NT2/D1 (cell line): ENCODE results near the gene AP5M1.
"Not testable (repeated sequence)": the region's sequence is repeated elsewhere in the genome, so short reads cannot be mapped to it uniquely, and the experiment has no call there.

ENCODE experiments used
- DNase-seq: peaks from one replicate; pipeline ENCODE4 v3.0.0-alpha.2; 2011; ENCODE audit warnings: low read depth, low spot score
- H3K27me3 ChIP-seq: 2 replicates; pipeline ENCODE4 v1.6.0; 2011; ENCODE audit warnings: mild to moderate bottlenecking; ENCODE audit not compliant: insufficient read length, insufficient read depth
- H3K36me3 ChIP-seq: 2 replicates; pipeline ENCODE4 v1.6.1; 2011; ENCODE audit warnings: mild to moderate bottlenecking, low read length, mixed read lengths; ENCODE audit not compliant: insufficient read depth, insufficient read length
- H3K4me1 ChIP-seq: 2 replicates; pipeline ENCODE4 v1.5.1; 2011; ENCODE audit not compliant: insufficient read depth, insufficient read length
- H3K4me3 ChIP-seq: 2 replicates; pipeline ENCODE4 v1.5.1; 2011; ENCODE audit warnings: low read depth; ENCODE audit not compliant: insufficient read length
- H3K9ac ChIP-seq: 2 replicates; pipeline ENCODE4 v1.6.0; 2011; ENCODE audit warnings: low read depth; ENCODE audit not compliant: insufficient read length
- H3K9me3 ChIP-seq: 2 replicates; pipeline ENCODE4 v1.5.1; 2011; ENCODE audit warnings: mild to moderate bottlenecking, low read length; ENCODE audit not compliant: insufficient read depth
- SUZ12 ChIP-seq: IDR thresholded peaks from 2 replicates; pipeline ENCODE4 v1.6.1; 2011; ENCODE audit not compliant: insufficient read length, insufficient read depth; ENCODE audit errors: extremely low read depth
- YY1 ChIP-seq: IDR thresholded peaks from 2 replicates; pipeline ENCODE4 v1.6.1; 2011; ENCODE audit not compliant: insufficient read length, insufficient read depth
- ZNF274 ChIP-seq: IDR thresholded peaks from 2 replicates; pipeline ENCODE4 v1.6.1; 2011; ENCODE audit warnings: mild to moderate bottlenecking, low read depth, low read length

Gene AP5M1

DNA sequence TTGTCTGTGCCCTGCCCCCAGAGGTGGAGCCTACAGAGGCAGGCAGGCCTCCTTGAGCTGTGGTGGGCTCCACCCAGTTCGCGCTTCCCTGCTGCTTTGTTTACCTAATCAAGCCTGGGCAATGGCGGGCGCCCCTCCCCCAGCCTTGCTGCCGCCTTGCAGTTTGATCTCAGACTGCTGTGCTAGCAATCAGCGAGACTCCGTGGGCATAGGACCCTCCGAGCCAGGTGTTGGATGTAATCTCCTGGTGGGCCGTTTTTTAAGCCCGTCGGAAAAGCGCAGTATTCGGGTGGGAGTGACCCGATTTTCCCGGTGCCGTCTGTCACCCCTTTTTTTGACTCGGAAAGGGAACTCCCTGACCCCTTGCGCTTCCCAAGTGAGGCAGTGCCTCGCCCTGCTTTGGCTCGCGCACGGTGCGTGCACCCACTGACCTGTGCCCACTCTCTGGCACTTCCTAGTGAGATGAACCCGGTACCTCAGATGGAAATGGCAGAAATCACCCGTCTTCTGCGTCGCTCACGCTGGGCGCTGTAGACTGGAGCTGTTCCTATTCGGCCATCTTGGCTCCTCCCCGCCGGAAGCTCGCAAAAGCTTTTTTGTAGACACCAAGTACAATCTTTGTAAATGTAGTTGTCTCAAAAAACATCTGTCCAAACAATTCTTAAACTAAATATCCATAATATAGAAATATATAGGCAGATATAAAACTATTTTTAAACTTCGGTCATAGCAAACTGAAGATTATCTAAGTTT lies 75.0 kb downstream of the AP5M1 start:
- DNase-seq, H3K4me3 ChIP-seq: not testable (repeated sequence)

DNA sequence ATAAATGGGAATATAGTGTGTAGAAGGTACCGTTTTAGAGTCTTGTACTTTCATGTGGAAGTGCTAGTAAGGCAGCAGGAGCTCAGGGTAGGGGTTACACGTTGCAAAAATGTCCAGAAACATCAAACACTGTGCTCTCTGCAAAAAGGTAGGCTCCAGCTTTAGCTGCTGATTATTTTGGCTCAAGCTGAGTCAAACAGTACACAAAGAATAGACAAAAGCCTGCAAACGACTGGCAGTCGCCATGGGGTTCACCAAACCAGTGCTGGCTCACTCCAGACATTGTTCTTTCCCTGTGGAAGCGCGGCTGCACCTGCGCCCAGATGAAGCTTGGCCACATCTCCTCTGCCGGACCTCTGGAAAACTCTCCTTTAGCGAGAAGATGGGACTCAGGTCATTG lies 76.3 kb downstream of the AP5M1 start:
- Histone ChIP-seq H3K4me3 (no peak overlapping the region), H3K9me3 (peaks cover 19% of the 10 kb centered on the region; the same call in 1 of the 2 replicates), H3K4me1 (no peaks in the 10 kb centered on the region), H3K9ac (no peak overlapping the region), H3K36me3 (no peaks in the 10 kb centered on the region), H3K27me3 (no peaks in the 10 kb centered on the region)
- TF ChIP-seq YY1, result no peak
- no peak for TF ChIP-seq SUZ12
- no peak for TF ChIP-seq ZNF274
- no peak for DNase-seq

More for the DNA sequence above, 75.0 kb downstream of the AP5M1 start:
- peaks cover 16% of the 10 kb centered on the region; the same call in 1 of the 2 replicates for H3K9me3 ChIP-seq
- not testable (repeated sequence) for H3K27me3 ChIP-seq, H3K9ac ChIP-seq, H3K4me1 ChIP-seq, H3K36me3 ChIP-seq
- TF ChIP-seq YY1, result peak; percentile 35

DNA sequence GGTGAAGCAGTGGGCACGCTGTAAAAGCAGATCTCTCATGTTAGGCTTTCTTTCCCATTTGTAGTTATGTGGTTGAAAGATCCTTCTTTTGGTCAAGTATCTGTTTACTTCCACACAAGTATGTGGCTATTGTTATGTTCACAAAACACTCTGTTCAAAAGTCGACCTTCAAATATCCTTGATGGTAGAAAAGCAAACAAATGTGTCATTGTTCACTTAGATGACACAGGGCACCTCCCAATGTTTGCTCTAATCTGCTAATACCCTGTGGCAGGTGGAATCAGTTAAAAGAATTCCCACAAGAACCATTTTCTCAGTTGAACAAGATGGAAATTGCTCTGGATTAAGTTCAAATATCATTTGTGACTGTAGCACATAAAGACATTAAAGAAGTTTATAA lies 78.0 kb downstream of the AP5M1 start:
- peaks cover 19% of the 10 kb centered on the region; the same call in 1 of the 2 replicates for H3K9me3 ChIP-seq
- no peak for DNase-seq

More for the DNA sequence above, 78.0 kb downstream of the AP5M1 start:
- H3K27me3 ChIP-seq, result no peaks in the 10 kb centered on the region
- no peaks in the 10 kb centered on the region for H3K4me1 ChIP-seq
- H3K9ac ChIP-seq, result no peak overlapping the region
- no peak overlapping the region for H3K4me3 ChIP-seq
- TF ChIP-seq SUZ12, result no peak
- no peak for TF ChIP-seq ZNF274
- TF ChIP-seq YY1, result no peak
- no peaks in the 10 kb centered on the region for H3K36me3 ChIP-seq
